ENCODE results near the gene OR4B1. TPM values are rescaled to one million over a fixed set of nuclear protein-coding genes. Genes with fewer than 3 reads are reported as not detected.

The OR4B1 gene
- total and polyA plus RNA-seq, 4 donors = not detected

GRCh38 chr11:48244804-48245203 lies 28.2 kb downstream of the OR4B1 start, which contains the start of gene OR4X2:
OR4X2 (plus strand) TSS chr11:48245104; CDS start chr11:48245104, 0 bp downstream.
- Histone ChIP-seq H3K27me3 (ENCODE audit: control insufficient read depth, insufficient read depth, low read length) (no peaks in the 10 kb centered on the region), H3K4me1 (ENCODE audit: control insufficient read depth, insufficient read depth, low read length) (no peaks in the 10 kb centered on the region), H3K4me3 (ENCODE audit: low read depth, low read length) (no peak within 1 kb of the TSS), H3K9me3 (ENCODE audit: control insufficient read depth, insufficient read depth, low read length) (peaks cover 7% of the 10 kb centered on the region), H3K36me3 (ENCODE audit: control insufficient read depth, insufficient read depth, low read length) (no peaks in the 10 kb centered on the region), H3K27ac (ENCODE audit: low read depth, low read length) (no peak within 1 kb of the TSS)
- no peak for DNase-seq (ENCODE audit: low read depth in 4 of 6, low spot score in 6 of 6)

GRCh38 chr11:48248902-48249301 lies 32.3 kb downstream of the OR4B1 start:
- H3K27ac ChIP-seq (ENCODE audit: low read depth, low read length) = no peak overlapping the region
- no peak for DNase-seq (ENCODE audit: low read depth in 4 of 6, low spot score in 6 of 6)
- no peaks in the 10 kb centered on the region for H3K4me1 ChIP-seq (ENCODE audit: control insufficient read depth, insufficient read depth, low read length)
- no peak overlapping the region for H3K4me3 ChIP-seq (ENCODE audit: low read depth, low read length)
- peaks cover 6% of the 10 kb centered on the region for H3K9me3 ChIP-seq (ENCODE audit: control insufficient read depth, insufficient read depth, low read length)
- no peaks in the 10 kb centered on the region for H3K27me3 ChIP-seq (ENCODE audit: control insufficient read depth, insufficient read depth, low read length)
- no CpG with 5 or more reads among the region's 1 CpG for WGBS (ENCODE audit: insufficient coverage)
- H3K36me3 ChIP-seq (ENCODE audit: control insufficient read depth, insufficient read depth, low read length) = no peaks in the 10 kb centered on the region

- DNase-seq (ENCODE audit: low read depth in 4 of 6, low spot score in 6 of 6) = no peak
These were observed 45.0 kb downstream of the OR4B1 start for GRCh38 chr11:48261600-48261999.

GRCh38 chr11:48263423-48263911 lies 46.9 kb downstream of the OR4B1 start, which contains the start of gene OR4X1:
OR4X1 (plus strand) TSS chr11:48263861; CDS start chr11:48263861, 0 bp downstream.
- Histone ChIP-seq H3K27me3 (ENCODE audit: control insufficient read depth, insufficient read depth, low read length) (no peaks in the 10 kb centered on the region), H3K36me3 (ENCODE audit: control insufficient read depth, insufficient read depth, low read length) (no peaks in the 10 kb centered on the region), H3K9me3 (ENCODE audit: control insufficient read depth, insufficient read depth, low read length) (peaks cover 2% of the 10 kb centered on the region), H3K4me3 (ENCODE audit: low read depth, low read length) (no peak within 1 kb of the TSS), H3K27ac (ENCODE audit: low read depth, low read length) (no peak within 1 kb of the TSS), H3K4me1 (ENCODE audit: control insufficient read depth, insufficient read depth, low read length) (no peaks in the 10 kb centered on the region)
- WGBS (ENCODE audit: insufficient coverage) = 30% methylated on average over 2 of the region's 3 CpGs
- DNase-seq (ENCODE audit: low read depth in 4 of 6, low spot score in 6 of 6) = no peak

More at GRCh38 chr11:48261600-48261999, 45.0 kb downstream of the OR4B1 start:
- Histone ChIP-seq H3K27ac (ENCODE audit: low read depth, low read length) (no peak overlapping the region), H3K4me3 (ENCODE audit: low read depth, low read length) (no peak overlapping the region), H3K36me3 (ENCODE audit: control insufficient read depth, insufficient read depth, low read length) (no peaks in the 10 kb centered on the region), H3K4me1 (ENCODE audit: control insufficient read depth, insufficient read depth, low read length) (no peaks in the 10 kb centered on the region), H3K27me3 (ENCODE audit: control insufficient read depth, insufficient read depth, low read length) (no peaks in the 10 kb centered on the region), H3K9me3 (ENCODE audit: control insufficient read depth, insufficient read depth, low read length) (peaks cover 2% of the 10 kb centered on the region)
- 80% methylated on average over 1 of the region's 2 CpGs for WGBS (ENCODE audit: insufficient coverage)

Other genes starting within 250 kb of the OR4B1 start
- gene PTPRJ, start 236.3 kb upstream of the OR4B1 start, total RNA-seq = 10 to 100 TPM; 15.9 to 26.7 TPM
- 10 to 100 TPM; 16.4 to 17.7 TPM for gene PTPRJ, start 236.3 kb upstream of the OR4B1 start, polyA plus RNA-seq (ENCODE audit: insufficient read length in 2 of 2)
- gene OR4X2, start 28.3 kb downstream of the OR4B1 start, total RNA-seq = under 1 TPM in 1 of 2 donors, not detected in 1; 0.20 TPM
- gene OR4X2, start 28.3 kb downstream of the OR4B1 start, polyA plus RNA-seq (ENCODE audit: insufficient read length in 2 of 2) = not detected
- gene OR4X1, start 47.1 kb downstream of the OR4B1 start, total RNA-seq = not detected
- gene OR4X1, start 47.1 kb downstream of the OR4B1 start, polyA plus RNA-seq (ENCODE audit: insufficient read length in 2 of 2) = not detected
- gene OR4S1, start 89.4 kb downstream of the OR4B1 start, total RNA-seq = not detected
- not detected for gene OR4S1, start 89.4 kb downstream of the OR4B1 start, polyA plus RNA-seq (ENCODE audit: insufficient read length in 2 of 2)
- gene OR4C3, start 108.1 kb downstream of the OR4B1 start, total RNA-seq = not detected
- gene OR4C3, start 108.1 kb downstream of the OR4B1 start, polyA plus RNA-seq (ENCODE audit: insufficient read length in 2 of 2) = not detected
- gene OR4C5, start 149.7 kb downstream of the OR4B1 start, total RNA-seq = not detected
- not detected for gene OR4C5, start 149.7 kb downstream of the OR4B1 start, polyA plus RNA-seq (ENCODE audit: insufficient read length in 2 of 2)